H9 (cell line): ENCODE data around the gene PDK2. TPM values are rescaled to one million over a fixed set of nuclear protein-coding genes. Genes with fewer than 3 reads are reported as not detected.

ENCODE experiments used
- DNase-seq: peaks from one replicate; pipeline ENCODE4 v3.0.0-alpha.2; 2017
- H2AFZ ChIP-seq: one replicate; pipeline ENCODE4 v1.6.1; 2013; ENCODE audit warnings: mild to moderate bottlenecking, low read length, control low read depth, moderate library complexity
- H2AK5ac ChIP-seq: 2 replicates; pipeline ENCODE4 v1.6.1; 2013; ENCODE audit warnings: low read length, control low read depth, mixed read lengths; ENCODE audit not compliant: insufficient read length
- H2BK120ac ChIP-seq: one replicate; pipeline ENCODE4 v1.6.1; 2013; ENCODE audit warnings: low read depth, mild to moderate bottlenecking, low read length, control low read depth, inconsistent platforms; ENCODE audit not compliant: poor library complexity, severe bottlenecking
- H2BK12ac ChIP-seq: 2 replicates; pipeline ENCODE4 v1.6.1; 2013; ENCODE audit warnings: low read length, control low read depth, mixed read lengths, low read depth; ENCODE audit not compliant: insufficient read length
- H2BK15ac ChIP-seq: 2 replicates; pipeline ENCODE4 v1.6.1; 2013; ENCODE audit warnings: low read depth, low read length, control low read depth
- H2BK20ac ChIP-seq: one replicate; pipeline ENCODE4 v1.6.1; 2013; ENCODE audit warnings: low read depth, mild to moderate bottlenecking, low read length, control low read depth, inconsistent platforms; ENCODE audit not compliant: poor library complexity, severe bottlenecking
- H2BK5ac ChIP-seq: 2 replicates; pipeline ENCODE4 v1.6.1; 2013; ENCODE audit warnings: low read length, control low read depth, mixed read lengths; ENCODE audit not compliant: insufficient read length
- H3K14ac ChIP-seq: 2 replicates; pipeline ENCODE4 v1.6.1; 2013; ENCODE audit warnings: low read length, control low read depth; ENCODE audit not compliant: insufficient read depth
- H3K18ac ChIP-seq: 2 replicates; pipeline ENCODE4 v1.6.1; 2013; ENCODE audit warnings: low read depth, mild to moderate bottlenecking, mixed read lengths, low read length, control low read depth; ENCODE audit not compliant: insufficient read length
- H3K23ac ChIP-seq: 2 replicates; pipeline ENCODE4 v1.6.1; 2013; ENCODE audit warnings: low read length, control low read depth, mixed read lengths, low read depth; ENCODE audit not compliant: insufficient read length
- H3K23me2 ChIP-seq: 2 replicates; pipeline ENCODE4 v1.6.1; 2013; ENCODE audit warnings: low read depth, mild to moderate bottlenecking, mixed read lengths, low read length, control low read depth; ENCODE audit not compliant: insufficient read length, poor library complexity, severe bottlenecking
- H3K27ac ChIP-seq: 2 replicates; pipeline ENCODE4 v1.5.1; 2013; ENCODE audit warnings: low read length, control low read depth, mixed read lengths, low read depth; ENCODE audit not compliant: insufficient read length
- H3K27me3 ChIP-seq: 2 replicates; pipeline ENCODE4 v1.6.1; 2013; ENCODE audit warnings: low read length, control low read depth, inconsistent platforms; ENCODE audit not compliant: insufficient read depth
- H3K4ac ChIP-seq: 2 replicates; pipeline ENCODE4 v1.6.1; 2013; ENCODE audit warnings: low read depth, mild to moderate bottlenecking, control low read depth, inconsistent platforms, low read length, moderate library complexity
- H3K4me1 ChIP-seq: 2 replicates; pipeline ENCODE4 v1.6.1; 2013; ENCODE audit warnings: low read length, control low read depth, inconsistent platforms; ENCODE audit not compliant: insufficient read depth
- H3K4me2 ChIP-seq: 2 replicates; pipeline ENCODE4 v1.6.1; 2013; ENCODE audit warnings: low read length, control low read depth, mixed read lengths; ENCODE audit not compliant: insufficient read length, insufficient read depth
- H3K56ac ChIP-seq: 2 replicates; pipeline ENCODE4 v1.6.1; 2013; ENCODE audit warnings: low read depth, mild to moderate bottlenecking, mixed read lengths, low read length, control low read depth; ENCODE audit not compliant: insufficient read length
- H3K79me1 ChIP-seq: 2 replicates; pipeline ENCODE4 v1.6.1; 2013; ENCODE audit warnings: low read depth, mild to moderate bottlenecking, moderate library complexity, low read length, control low read depth, inconsistent platforms; ENCODE audit not compliant: insufficient read depth, poor library complexity, severe bottlenecking
- H3K79me2 ChIP-seq: 2 replicates; pipeline ENCODE4 v1.6.1; 2013; ENCODE audit warnings: low read length, control low read depth, inconsistent platforms; ENCODE audit not compliant: insufficient read depth
- H3K9ac ChIP-seq: 2 replicates; pipeline ENCODE4 v1.6.1; 2013; ENCODE audit warnings: low read length, control low read depth, mixed read lengths; ENCODE audit not compliant: insufficient read length; ENCODE audit errors: extremely low read depth
- H3K9me3 ChIP-seq: one replicate; pipeline ENCODE4 v1.6.1; 2013; ENCODE audit warnings: low read depth, low read length, inconsistent platforms; ENCODE audit not compliant: control insufficient read depth
- H3T11ph ChIP-seq: one replicate; pipeline ENCODE4 v1.6.1; 2013; ENCODE audit warnings: mild to moderate bottlenecking, low read length, control low read depth, inconsistent platforms
- H4K20me1 ChIP-seq: one replicate; pipeline ENCODE4 v1.6.1; 2013; ENCODE audit not compliant: control insufficient read depth, insufficient read length, insufficient read depth
- H4K5ac ChIP-seq: 2 replicates; pipeline ENCODE4 v1.6.1; 2013; ENCODE audit warnings: low read depth, mild to moderate bottlenecking, mixed read lengths, low read length, control low read depth; ENCODE audit not compliant: insufficient read length
- H4K8ac ChIP-seq: replicated peaks from 2 replicates; pipeline ENCODE4 v1.6.1; 2013; ENCODE audit warnings: low read length, control low read depth, mixed read lengths, low read depth; ENCODE audit not compliant: insufficient read length
- H4K91ac ChIP-seq: 2 replicates; pipeline ENCODE4 v1.6.1; 2013; ENCODE audit warnings: low read depth, mild to moderate bottlenecking, moderate library complexity, mixed read lengths, low read length, control low read depth; ENCODE audit not compliant: insufficient read length
- H3K27ac Mint-ChIP-seq, 3 experiments: 2 replicates in 2 of 3; 3 replicates in 1 of 3; pipeline ENCODE4 v1.8.0; 2020 to 2021; ENCODE audit warnings: mixed read lengths in 3 of 3, mild to moderate bottlenecking in 1 of 3, moderate library complexity in 1 of 3
- H3K27me3 Mint-ChIP-seq: 2 replicates; pipeline ENCODE4 v1.8.0; 2021; ENCODE audit warnings: low read depth, mild to moderate bottlenecking, moderate library complexity, mixed read lengths
- H3K36me3 Mint-ChIP-seq, 3 experiments: 2 replicates in 2 of 3; 3 replicates in 1 of 3; pipeline ENCODE4 v1.8.0; 2020 to 2021; ENCODE audit warnings: low read depth in 3 of 3, mixed read lengths in 3 of 3; ENCODE audit not compliant: insufficient read depth in 1 of 3
- H3K4me1 Mint-ChIP-seq, 2 experiments: 2 replicates each; pipeline ENCODE4 v1.8.0; 2020; ENCODE audit warnings: mixed read lengths in 2 of 2
- H3K4me3 Mint-ChIP-seq, 2 experiments: 2 replicates in 1 of 2; 3 replicates in 1 of 2; pipeline ENCODE4 v1.8.0; 2020 to 2021; ENCODE audit warnings: mild to moderate bottlenecking in 2 of 2, mixed read lengths in 2 of 2, moderate library complexity in 1 of 2
- H3K9me3 Mint-ChIP-seq, 2 experiments: 2 replicates in 1 of 2; 3 replicates in 1 of 2; pipeline ENCODE4 v1.8.0; 2020; ENCODE audit warnings: mild to moderate bottlenecking in 2 of 2, mixed read lengths in 2 of 2, moderate library complexity in 1 of 2
- WGBS: extraction: QIAGEN DNeasy Blood & Tissue Kit; methylation state at CpG from one replicate; pipeline ENCODE4 v1.1.7; 2013; ENCODE audit warnings: missing lambda C conversion rate, low lambda C conversion rate, mixed read lengths; ENCODE audit not compliant: insufficient read length; ENCODE audit errors: extremely low coverage; 5-methylcytosine and 5-hydroxymethylcytosine counted together
- total RNA-seq: library from RNA; stranded (reverse); gene quantifications from 2 replicates; pipeline ENCODE4 v1.2.1, GENCODE V29; 2021
- TF ChIP-seq, protein P1 (sequence below): fragments of 200-600 bp; sonication (generic); conservative IDR thresholded peaks from 3 replicates; pipeline ENCODE4 v1.8.0; 2021; ENCODE audit warnings: antibody characterized with exemption, mild to moderate bottlenecking

Gene PDK2
- total RNA-seq, 1 experiment from 2014 or later, result 19.9 TPM

DNA sequence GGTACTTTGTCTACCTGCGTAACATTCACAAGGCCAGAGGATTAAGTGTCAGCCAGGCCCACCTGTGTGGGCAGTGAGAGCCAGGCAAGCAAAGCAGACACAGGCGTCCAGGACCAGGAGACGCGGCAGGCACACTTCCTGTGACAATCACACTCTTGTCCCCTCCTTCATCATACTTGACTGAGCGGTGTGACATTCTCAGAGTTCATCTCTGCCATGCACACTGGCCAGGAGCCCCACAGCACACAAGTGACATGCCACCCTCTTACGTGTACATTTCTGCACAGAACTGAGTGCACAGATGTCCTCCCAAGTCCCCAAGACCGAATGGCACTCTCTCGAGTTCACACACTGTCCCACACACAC is 46.6 kb downstream of the PDK2 start:
- Histone ChIP-seq H3K4ac (no peak overlapping the region), H4K5ac (no peak overlapping the region), H3K18ac (no peak overlapping the region), H3K56ac (no peak overlapping the region), H2AFZ (no peak overlapping the region), H3K9me3 (no peaks in the 10 kb centered on the region), H3K79me1 (no peaks in the 10 kb centered on the region), H4K20me1 (peaks cover 2% of the 10 kb centered on the region), H3K27ac (no peak overlapping the region), H2BK5ac (no peak overlapping the region), H3K4me1 (no peaks in the 10 kb centered on the region), H3K14ac (no peak overlapping the region), H4K91ac (no peak overlapping the region), H2BK120ac (no peak overlapping the region), H3K23me2 (no peaks in the 10 kb centered on the region), H3K27me3 (no peaks in the 10 kb centered on the region), H2BK12ac (no peak overlapping the region), H2BK15ac (no peak overlapping the region), H2AK5ac (no peak overlapping the region), H4K8ac (no peak overlapping the region), H2BK20ac (no peak overlapping the region), H3K79me2 (no peaks in the 10 kb centered on the region), H3K9ac (no peak overlapping the region), H3K23ac (no peak overlapping the region), H3T11ph (no peak overlapping the region), H3K4me2 (no peak overlapping the region)
- no peak overlapping the region for H3K4me3 Mint-ChIP-seq
- H3K4me1 Mint-ChIP-seq, result peaks cover 15 to 27% of the 10 kb centered on the region in 2 experiments
- DNase-seq, result no peak
- TF ChIP-seq, protein P1, sequence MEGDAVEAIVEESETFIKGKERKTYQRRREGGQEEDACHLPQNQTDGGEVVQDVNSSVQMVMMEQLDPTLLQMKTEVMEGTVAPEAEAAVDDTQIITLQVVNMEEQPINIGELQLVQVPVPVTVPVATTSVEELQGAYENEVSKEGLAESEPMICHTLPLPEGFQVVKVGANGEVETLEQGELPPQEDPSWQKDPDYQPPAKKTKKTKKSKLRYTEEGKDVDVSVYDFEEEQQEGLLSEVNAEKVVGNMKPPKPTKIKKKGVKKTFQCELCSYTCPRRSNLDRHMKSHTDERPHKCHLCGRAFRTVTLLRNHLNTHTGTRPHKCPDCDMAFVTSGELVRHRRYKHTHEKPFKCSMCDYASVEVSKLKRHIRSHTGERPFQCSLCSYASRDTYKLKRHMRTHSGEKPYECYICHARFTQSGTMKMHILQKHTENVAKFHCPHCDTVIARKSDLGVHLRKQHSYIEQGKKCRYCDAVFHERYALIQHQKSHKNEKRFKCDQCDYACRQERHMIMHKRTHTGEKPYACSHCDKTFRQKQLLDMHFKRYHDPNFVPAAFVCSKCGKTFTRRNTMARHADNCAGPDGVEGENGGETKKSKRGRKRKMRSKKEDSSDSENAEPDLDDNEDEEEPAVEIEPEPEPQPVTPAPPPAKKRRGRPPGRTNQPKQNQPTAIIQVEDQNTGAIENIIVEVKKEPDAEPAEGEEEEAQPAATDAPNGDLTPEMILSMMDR, result no peak
- H3K9me3 Mint-ChIP-seq, result no peaks in the 10 kb centered on the region
- H3K36me3 Mint-ChIP-seq, result peaks cover 30 to 85% (median 70%) of the 10 kb centered on the region in 3 experiments; a peak in 6 of 7 replicates
- H3K27ac Mint-ChIP-seq, result no peak overlapping the region; a peak in 1 of 7 replicates
- WGBS, result no CpG with 5 or more reads among the region's 8 CpGs
- H3K27me3 Mint-ChIP-seq, result no peaks in the 10 kb centered on the region; the same call in 1 of the 2 replicates
